Measurements from ENCODE around the gene ZNF460. TPM values are rescaled to one million over a fixed set of nuclear protein-coding genes. Genes with fewer than 3 reads are reported as not detected.

The ZNF460 gene
- total and polyA plus RNA-seq, 10 of the 15 experiments (the other 5 are each of a cell fraction or from before 2014, with no cell fraction given): 0.15 to 43.0 (median 8.7) TPM

DNA sequence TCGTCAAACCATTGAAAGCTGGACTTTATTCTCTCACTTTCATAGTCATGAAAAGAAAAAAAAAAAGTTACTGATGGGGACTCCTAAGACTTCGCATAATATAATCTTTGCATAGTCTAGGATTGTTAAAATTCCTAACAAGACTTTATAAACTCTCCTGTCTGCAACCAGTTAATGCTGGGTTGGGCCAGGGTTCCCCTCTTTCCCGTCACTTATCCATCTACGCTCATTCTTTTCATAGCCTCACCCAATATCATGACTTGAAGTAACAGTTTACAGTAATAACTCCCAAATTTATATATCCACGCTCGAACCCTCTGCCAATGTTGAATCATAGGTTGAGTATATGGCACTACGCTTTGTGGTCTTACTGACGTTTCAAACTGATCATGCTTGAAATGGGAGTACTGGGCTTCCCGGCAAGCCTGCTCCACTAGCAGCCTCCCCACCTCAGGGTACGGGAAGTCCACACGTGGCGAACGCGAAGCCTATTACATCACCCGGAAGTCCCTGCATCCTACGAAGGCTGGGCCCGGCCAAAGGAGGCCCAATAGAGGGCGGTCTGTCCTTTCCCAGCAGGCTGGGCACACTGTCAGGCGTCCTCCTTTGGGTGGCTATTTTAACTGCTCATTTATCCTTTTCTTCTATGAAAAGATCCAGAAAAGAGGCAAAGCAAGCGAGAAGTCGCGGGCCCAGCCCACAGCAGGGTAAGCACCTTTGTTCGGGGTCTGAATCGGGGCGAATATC lies 694 bp upstream of the ZNF460 start (continued):
- TF ChIP-seq, protein P1, sequence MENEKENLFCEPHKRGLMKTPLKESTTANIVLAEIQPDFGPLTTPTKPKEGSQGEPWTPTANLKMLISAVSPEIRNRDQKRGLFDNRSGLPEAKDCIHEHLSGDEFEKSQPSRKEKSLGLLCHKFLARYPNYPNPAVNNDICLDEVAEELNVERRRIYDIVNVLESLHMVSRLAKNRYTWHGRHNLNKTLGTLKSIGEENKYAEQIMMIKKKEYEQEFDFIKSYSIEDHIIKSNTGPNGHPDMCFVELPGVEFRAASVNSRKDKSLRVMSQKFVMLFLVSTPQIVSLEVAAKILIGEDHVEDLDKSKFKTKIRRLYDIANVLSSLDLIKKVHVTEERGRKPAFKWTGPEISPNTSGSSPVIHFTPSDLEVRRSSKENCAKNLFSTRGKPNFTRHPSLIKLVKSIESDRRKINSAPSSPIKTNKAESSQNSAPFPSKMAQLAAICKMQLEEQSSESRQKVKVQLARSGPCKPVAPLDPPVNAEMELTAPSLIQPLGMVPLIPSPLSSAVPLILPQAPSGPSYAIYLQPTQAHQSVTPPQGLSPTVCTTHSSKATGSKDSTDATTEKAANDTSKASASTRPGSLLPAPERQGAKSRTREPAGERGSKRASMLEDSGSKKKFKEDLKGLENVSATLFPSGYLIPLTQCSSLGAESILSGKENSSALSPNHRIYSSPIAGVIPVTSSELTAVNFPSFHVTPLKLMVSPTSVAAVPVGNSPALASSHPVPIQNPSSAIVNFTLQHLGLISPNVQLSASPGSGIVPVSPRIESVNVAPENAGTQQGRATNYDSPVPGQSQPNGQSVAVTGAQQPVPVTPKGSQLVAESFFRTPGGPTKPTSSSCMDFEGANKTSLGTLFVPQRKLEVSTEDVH (IDR thresholded peaks at IDR 0.05; ENCODE audit: low read depth, partially characterized antibody): no peak
- TF ChIP-seq, protein P2, sequence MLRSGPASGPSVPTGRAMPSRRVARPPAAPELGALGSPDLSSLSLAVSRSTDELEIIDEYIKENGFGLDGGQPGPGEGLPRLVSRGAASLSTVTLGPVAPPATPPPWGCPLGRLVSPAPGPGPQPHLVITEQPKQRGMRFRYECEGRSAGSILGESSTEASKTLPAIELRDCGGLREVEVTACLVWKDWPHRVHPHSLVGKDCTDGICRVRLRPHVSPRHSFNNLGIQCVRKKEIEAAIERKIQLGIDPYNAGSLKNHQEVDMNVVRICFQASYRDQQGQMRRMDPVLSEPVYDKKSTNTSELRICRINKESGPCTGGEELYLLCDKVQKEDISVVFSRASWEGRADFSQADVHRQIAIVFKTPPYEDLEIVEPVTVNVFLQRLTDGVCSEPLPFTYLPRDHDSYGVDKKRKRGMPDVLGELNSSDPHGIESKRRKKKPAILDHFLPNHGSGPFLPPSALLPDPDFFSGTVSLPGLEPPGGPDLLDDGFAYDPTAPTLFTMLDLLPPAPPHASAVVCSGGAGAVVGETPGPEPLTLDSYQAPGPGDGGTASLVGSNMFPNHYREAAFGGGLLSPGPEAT (IDR thresholded peaks at IDR 0.05; ENCODE audit: low read depth): peak; percentile 55; the same call in 1 of the 2 replicates
- TF ChIP-seq, protein P3, sequence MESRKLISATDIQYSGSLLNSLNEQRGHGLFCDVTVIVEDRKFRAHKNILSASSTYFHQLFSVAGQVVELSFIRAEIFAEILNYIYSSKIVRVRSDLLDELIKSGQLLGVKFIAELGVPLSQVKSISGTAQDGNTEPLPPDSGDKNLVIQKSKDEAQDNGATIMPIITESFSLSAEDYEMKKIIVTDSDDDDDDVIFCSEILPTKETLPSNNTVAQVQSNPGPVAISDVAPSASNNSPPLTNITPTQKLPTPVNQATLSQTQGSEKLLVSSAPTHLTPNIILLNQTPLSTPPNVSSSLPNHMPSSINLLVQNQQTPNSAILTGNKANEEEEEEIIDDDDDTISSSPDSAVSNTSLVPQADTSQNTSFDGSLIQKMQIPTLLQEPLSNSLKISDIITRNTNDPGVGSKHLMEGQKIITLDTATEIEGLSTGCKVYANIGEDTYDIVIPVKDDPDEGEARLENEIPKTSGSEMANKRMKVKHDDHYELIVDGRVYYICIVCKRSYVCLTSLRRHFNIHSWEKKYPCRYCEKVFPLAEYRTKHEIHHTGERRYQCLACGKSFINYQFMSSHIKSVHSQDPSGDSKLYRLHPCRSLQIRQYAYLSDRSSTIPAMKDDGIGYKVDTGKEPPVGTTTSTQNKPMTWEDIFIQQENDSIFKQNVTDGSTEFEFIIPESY (IDR thresholded peaks at IDR 0.05): no peak
- TF ChIP-seq NFIC (IDR thresholded peaks at IDR 0.05; ENCODE audit: low read depth, low read length) (no peak), MXI1 (IDR thresholded peaks at IDR 0.05; ENCODE audit: low read depth, low read length) (peak; percentile 97), ETV6 (conservative IDR thresholded peaks at IDR 0.05 in 1 of 2, IDR thresholded peaks at IDR 0.05 in 1 of 2; ENCODE audit: borderline replicate concordance in 1 of 2, low read depth in 1 of 2) (peak in 1 of 2 experiments; percentile 54; a peak in 2 of 4 replicates), ZNF274 (IDR thresholded peaks at IDR 0.05; ENCODE audit: insufficient read depth, insufficient read length) (no peak), HDAC2 (IDR thresholded peaks at IDR 0.05) (no peak), TARDBP (IDR thresholded peaks at IDR 0.05; ENCODE audit: borderline replicate concordance) (no peak), NR2F1 (conservative IDR thresholded peaks at IDR 0.05) (peak; percentile 51; the same call in 1 of the 2 replicates)
- TF ChIP-seq, protein P4, sequence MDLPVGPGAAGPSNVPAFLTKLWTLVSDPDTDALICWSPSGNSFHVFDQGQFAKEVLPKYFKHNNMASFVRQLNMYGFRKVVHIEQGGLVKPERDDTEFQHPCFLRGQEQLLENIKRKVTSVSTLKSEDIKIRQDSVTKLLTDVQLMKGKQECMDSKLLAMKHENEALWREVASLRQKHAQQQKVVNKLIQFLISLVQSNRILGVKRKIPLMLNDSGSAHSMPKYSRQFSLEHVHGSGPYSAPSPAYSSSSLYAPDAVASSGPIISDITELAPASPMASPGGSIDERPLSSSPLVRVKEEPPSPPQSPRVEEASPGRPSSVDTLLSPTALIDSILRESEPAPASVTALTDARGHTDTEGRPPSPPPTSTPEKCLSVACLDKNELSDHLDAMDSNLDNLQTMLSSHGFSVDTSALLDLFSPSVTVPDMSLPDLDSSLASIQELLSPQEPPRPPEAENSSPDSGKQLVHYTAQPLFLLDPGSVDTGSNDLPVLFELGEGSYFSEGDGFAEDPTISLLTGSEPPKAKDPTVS (IDR thresholded peaks at IDR 0.05; ENCODE audit: low read depth, low read length): no peak
- TF ChIP-seq, protein P5, sequence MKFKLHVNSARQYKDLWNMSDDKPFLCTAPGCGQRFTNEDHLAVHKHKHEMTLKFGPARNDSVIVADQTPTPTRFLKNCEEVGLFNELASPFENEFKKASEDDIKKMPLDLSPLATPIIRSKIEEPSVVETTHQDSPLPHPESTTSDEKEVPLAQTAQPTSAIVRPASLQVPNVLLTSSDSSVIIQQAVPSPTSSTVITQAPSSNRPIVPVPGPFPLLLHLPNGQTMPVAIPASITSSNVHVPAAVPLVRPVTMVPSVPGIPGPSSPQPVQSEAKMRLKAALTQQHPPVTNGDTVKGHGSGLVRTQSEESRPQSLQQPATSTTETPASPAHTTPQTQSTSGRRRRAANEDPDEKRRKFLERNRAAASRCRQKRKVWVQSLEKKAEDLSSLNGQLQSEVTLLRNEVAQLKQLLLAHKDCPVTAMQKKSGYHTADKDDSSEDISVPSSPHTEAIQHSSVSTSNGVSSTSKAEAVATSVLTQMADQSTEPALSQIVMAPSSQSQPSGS (IDR thresholded peaks at IDR 0.05; ENCODE audit: low read length): peak; percentile 92
- TF ChIP-seq, protein P6, sequence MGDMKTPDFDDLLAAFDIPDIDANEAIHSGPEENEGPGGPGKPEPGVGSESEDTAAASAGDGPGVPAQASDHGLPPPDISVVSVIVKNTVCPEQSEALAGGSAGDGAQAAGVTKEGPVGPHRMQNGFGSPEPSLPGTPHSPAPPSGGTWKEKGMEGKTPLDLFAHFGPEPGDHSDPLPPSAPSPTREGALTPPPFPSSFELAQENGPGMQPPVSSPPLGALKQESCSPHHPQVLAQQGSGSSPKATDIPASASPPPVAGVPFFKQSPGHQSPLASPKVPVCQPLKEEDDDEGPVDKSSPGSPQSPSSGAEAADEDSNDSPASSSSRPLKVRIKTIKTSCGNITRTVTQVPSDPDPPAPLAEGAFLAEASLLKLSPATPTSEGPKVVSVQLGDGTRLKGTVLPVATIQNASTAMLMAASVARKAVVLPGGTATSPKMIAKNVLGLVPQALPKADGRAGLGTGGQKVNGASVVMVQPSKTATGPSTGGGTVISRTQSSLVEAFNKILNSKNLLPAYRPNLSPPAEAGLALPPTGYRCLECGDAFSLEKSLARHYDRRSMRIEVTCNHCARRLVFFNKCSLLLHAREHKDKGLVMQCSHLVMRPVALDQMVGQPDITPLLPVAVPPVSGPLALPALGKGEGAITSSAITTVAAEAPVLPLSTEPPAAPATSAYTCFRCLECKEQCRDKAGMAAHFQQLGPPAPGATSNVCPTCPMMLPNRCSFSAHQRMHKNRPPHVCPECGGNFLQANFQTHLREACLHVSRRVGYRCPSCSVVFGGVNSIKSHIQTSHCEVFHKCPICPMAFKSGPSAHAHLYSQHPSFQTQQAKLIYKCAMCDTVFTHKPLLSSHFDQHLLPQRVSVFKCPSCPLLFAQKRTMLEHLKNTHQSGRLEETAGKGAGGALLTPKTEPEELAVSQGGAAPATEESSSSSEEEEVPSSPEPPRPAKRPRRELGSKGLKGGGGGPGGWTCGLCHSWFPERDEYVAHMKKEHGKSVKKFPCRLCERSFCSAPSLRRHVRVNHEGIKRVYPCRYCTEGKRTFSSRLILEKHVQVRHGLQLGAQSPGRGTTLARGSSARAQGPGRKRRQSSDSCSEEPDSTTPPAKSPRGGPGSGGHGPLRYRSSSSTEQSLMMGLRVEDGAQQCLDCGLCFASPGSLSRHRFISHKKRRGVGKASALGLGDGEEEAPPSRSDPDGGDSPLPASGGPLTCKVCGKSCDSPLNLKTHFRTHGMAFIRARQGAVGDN (IDR thresholded peaks at IDR 0.05): peak; percentile 48
